H1 (cell line): Measurements from ENCODE around the gene CATSPERD. TPM values are rescaled to one million over a fixed set of nuclear protein-coding genes. Genes with fewer than 3 reads are reported as not detected.
A peak's percentile ranks its signal among the peaks of the same experiment; 100 is the strongest.

Experiments
- ASH2L ChIP-seq: fragments of 200-600, 300-600 bp; sonication (generic); IDR thresholded peaks from one replicate; pipeline ENCODE4 v1.7.1; 2017; ENCODE audit warnings: low read length
- BRCA1 ChIP-seq: IDR thresholded peaks from 2 replicates; pipeline ENCODE4 v1.6.1; 2012; ENCODE audit warnings: low read depth, low read length, improper control_type of control experiment
- CEBPB ChIP-seq: IDR thresholded peaks from 2 replicates; pipeline ENCODE4 v1.6.1; 2012; ENCODE audit warnings: low read depth, low read length
- CREB1 ChIP-seq: IDR thresholded peaks from 2 replicates; pipeline ENCODE4 v1.6.1; 2012; ENCODE audit warnings: inconsistent platforms
- CTCF ChIP-seq, 3 experiments: IDR thresholded peaks; 1 replicate in 2 of 3; 2 replicates in 1 of 3; pipeline versions ENCODE4 v1.5.1 to v1.6.1; 2011; ENCODE audit warnings: low read length in 3 of 3, mild to moderate bottlenecking in 3 of 3, inconsistent platforms in 2 of 3, low read depth in 1 of 3, moderate library complexity in 1 of 3; ENCODE audit not compliant: insufficient read depth in 1 of 3; ENCODE audit errors: control extremely low read depth in 1 of 3
- EP300 ChIP-seq, 2 experiments: IDR thresholded peaks; 1 replicate in 1 of 2; 2 replicates in 1 of 2; pipeline ENCODE4 v1.6.1; 2011 to 2012; ENCODE audit warnings: low read depth in 2 of 2, low read length in 2 of 2, mild to moderate bottlenecking in 2 of 2, borderline replicate concordance in 1 of 2, inconsistent platforms in 1 of 2, moderate library complexity in 1 of 2
- HDAC2 ChIP-seq, 2 experiments: fragments of 300-600 bp in 1 of 2; sonication (generic) in 1 of 2; IDR thresholded peaks; 2 replicates each; pipeline ENCODE4 v1.6.1; 2011 to 2012; ENCODE audit warnings: low read depth in 2 of 2, low read length in 2 of 2, mild to moderate bottlenecking in 2 of 2, moderate library complexity in 2 of 2, borderline replicate concordance in 1 of 2, inconsistent platforms in 1 of 2
- HDAC6 ChIP-seq: IDR thresholded peaks from one replicate; pipeline ENCODE4 v1.7.1; 2012; ENCODE audit warnings: low read depth, mild to moderate bottlenecking, inconsistent platforms, low read length, moderate library complexity
- KDM1A ChIP-seq: fragments of 200-600, 300-600 bp; sonication (generic); IDR thresholded peaks from 2 replicates; pipeline ENCODE4 v1.7.1; 2016; ENCODE audit warnings: mild to moderate bottlenecking, low read length, borderline replicate concordance
- KDM4A ChIP-seq: IDR thresholded peaks from one replicate; pipeline ENCODE4 v1.7.1; 2012; ENCODE audit warnings: low read depth, mild to moderate bottlenecking, moderate library complexity, low read length, inconsistent platforms; ENCODE audit not compliant: severe bottlenecking
- POLR2A ChIP-seq, 2 experiments: IDR thresholded peaks; 1 replicate in 1 of 2; 2 replicates in 1 of 2; pipeline ENCODE4 v1.6.1; 2011; ENCODE audit warnings: low read depth in 2 of 2, low read length in 2 of 2, mild to moderate bottlenecking in 2 of 2; ENCODE audit errors: control extremely low read depth in 1 of 2
- POU5F1 ChIP-seq: IDR thresholded peaks from 2 replicates; pipeline ENCODE4 v1.6.1; 2011; ENCODE audit warnings: low read depth, mild to moderate bottlenecking, low read length, moderate library complexity
- RFX5 ChIP-seq: IDR thresholded peaks from 2 replicates; pipeline ENCODE4 v1.6.1; 2011; ENCODE audit warnings: low read depth, low read length, improper control_type of control experiment, borderline replicate concordance
- RNF2 ChIP-seq: fragments of 200-900, 300-1000 bp; sonication (generic); IDR thresholded peaks from 2 replicates; pipeline ENCODE4 v1.7.1; 2016; ENCODE audit warnings: borderline replicate concordance, low read depth, mild to moderate bottlenecking, antibody characterized with exemption, low read length; ENCODE audit not compliant: poor library complexity, severe bottlenecking; ENCODE audit errors: missing control alignments
- RXRA ChIP-seq: IDR thresholded peaks from 2 replicates; pipeline ENCODE4 v1.6.1; 2011; ENCODE audit warnings: low read depth, mild to moderate bottlenecking, low read length, moderate library complexity; ENCODE audit not compliant: insufficient read depth
- SP2 ChIP-seq: IDR thresholded peaks from 2 replicates; pipeline ENCODE4 v1.6.1; 2012; ENCODE audit warnings: mild to moderate bottlenecking, low read length, inconsistent platforms
- USF2 ChIP-seq: IDR thresholded peaks from 2 replicates; pipeline ENCODE4 v1.6.1; 2011; ENCODE audit warnings: low read length, improper control_type of control experiment
- YY1 ChIP-seq: IDR thresholded peaks from 2 replicates; pipeline ENCODE4 v1.6.1; 2011; ENCODE audit warnings: low read depth, mild to moderate bottlenecking, low read length
- polyA plus RNA-seq, 7 experiments: library from polyadenylated mRNA; depleted of rRNA in 3 of 7; stranded (reverse) in 5 of 7; unstranded in 2 of 7; fragments of >200 nt in 5 of 7; fragments of 200-250 nt in 2 of 7; gene quantifications; 1 replicate in 5 of 7; 2 replicates in 1 of 7; 4 replicates in 1 of 7; pipeline versions ENCODE4 v1.2.1 to v1.2.3, GENCODE V29; 2011 to 2013; ENCODE audit warnings: missing spikeins in 2 of 7, mixed read lengths in 2 of 7
- total RNA-seq: library from RNA; stranded (reverse); fragmentation: NEBNext Ultra II Directional; extraction: Animal tissue kit (Norgen Biotek cat#: 25700); gene quantifications from 2 replicates; pipeline ENCODE4 v1.2.1, GENCODE V29; 2021

CATSPERD gene
- total and polyA plus RNA-seq, 2 of the 8 experiments (the other 6 are each of a cell fraction or from before 2014, with no cell fraction given), result 0.12 TPM; not detected in 1

- TF ChIP-seq POLR2A (IDR thresholded peaks at IDR 0.05; ENCODE audit: control extremely low read depth in 1 of 2, low read depth in 2 of 2, low read length in 2 of 2) (no peak), HDAC2 (IDR thresholded peaks at IDR 0.05; ENCODE audit: borderline replicate concordance in 1 of 2, low read depth in 2 of 2, low read length in 2 of 2) (peak; percentile 19 to 80; a peak in 1 of 4 replicates), HDAC6 (no peak), CEBPB (no peak), EP300 (IDR thresholded peaks at IDR 0.05; ENCODE audit: borderline replicate concordance in 1 of 2, low read depth in 2 of 2, low read length in 2 of 2) (peak in 1 of 2 experiments; percentile 75; a peak in 1 of 3 replicates), KDM4A (peak; percentile 40), YY1 (0 out of 2 replicates have a peak, but pooled peaks have one; percentile 30), RNF2 (no peak), BRCA1 (no peak), KDM1A (no peak), RXRA (0 out of 2 replicates have a peak, but pooled peaks have one; percentile 48), POU5F1 (no peak), USF2 (no peak), RFX5 (no peak), ASH2L (peak; percentile 23), CTCF (IDR thresholded peaks at IDR 0.05; ENCODE audit: control extremely low read depth in 1 of 3, insufficient read depth in 1 of 3, low read depth in 1 of 3, low read length in 3 of 3) (peak; percentile 85 to 89 (median 88)), SP2 (no peak), CREB1 (0 out of 2 replicates have a peak, but pooled peaks have one; percentile 37)
Observed at GRCh38 chr19:5805462-5806132, 85.2 kb downstream of the CATSPERD start (continued).
